ENCODE measurements around the gene ATXN7L2. TPM values are rescaled to one million over a fixed set of nuclear protein-coding genes. Genes with fewer than 3 reads are reported as not detected.
A peak's percentile ranks its signal among the peaks of the same experiment; 100 is the strongest.

Gene ATXN7L2
- polyA plus RNA-seq, 1 donor from 2014 or later = 16.9 TPM

DNA sequence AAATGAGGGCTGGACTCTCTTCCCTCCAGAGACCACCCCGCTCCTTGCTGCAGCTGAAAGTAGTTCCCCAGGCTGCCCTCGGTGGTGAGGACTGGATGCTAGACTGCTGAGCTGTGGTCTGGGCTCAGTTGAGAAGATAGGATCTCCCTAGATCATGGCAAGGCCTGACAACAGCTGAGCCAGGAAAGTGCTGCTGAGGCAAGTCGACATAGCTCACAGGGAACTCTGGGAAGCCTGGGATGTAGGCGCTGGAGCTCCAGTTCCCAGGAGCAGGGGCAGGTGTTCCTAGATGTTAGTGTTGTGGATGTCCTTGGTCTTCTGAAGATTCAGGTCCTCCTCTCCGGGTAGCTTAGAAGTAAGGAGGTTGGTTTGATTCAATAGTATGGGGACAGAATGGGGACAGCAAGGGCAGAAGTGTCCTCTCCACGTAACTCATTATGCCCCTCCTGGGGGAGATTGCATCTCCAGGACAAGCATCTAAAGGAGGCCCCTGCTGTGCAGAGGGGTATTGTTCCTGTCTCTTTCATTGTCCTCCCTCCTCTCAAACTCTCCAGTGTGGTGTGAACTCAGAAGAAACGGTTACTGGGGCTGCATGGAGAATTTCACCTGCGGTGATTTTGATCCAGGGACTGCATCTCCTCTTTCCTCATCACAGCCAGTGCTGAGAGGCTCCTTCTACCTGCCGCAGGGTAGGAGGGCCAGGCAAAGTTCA is 13.9 kb downstream of the ATXN7L2 start:
- no peak overlapping the region for H3K4me3 ChIP-seq (ENCODE audit: low read length)
- H3K79me2 ChIP-seq (replicated peaks; ENCODE audit: insufficient read depth, low read length) = no peaks in the 10 kb centered on the region
- no peaks in the 10 kb centered on the region for H3K9me3 ChIP-seq (ENCODE audit: low read length)
- no peak overlapping the region for H3K9ac ChIP-seq (ENCODE audit: low read length)
- no peaks in the 10 kb centered on the region for H3K36me3 ChIP-seq (ENCODE audit: insufficient read depth, low read length)
- no peaks in the 10 kb centered on the region for H3K9me2 ChIP-seq (ENCODE audit: insufficient read depth, low read length)
- H2AFZ ChIP-seq (ENCODE audit: low read depth, low read length) = no peak overlapping the region
- no peaks in the 10 kb centered on the region for H3K27me3 ChIP-seq (ENCODE audit: insufficient read depth, low read depth, low read length)
- H3F3A ChIP-seq (ENCODE audit: insufficient read depth, low read length, poor library complexity, severe bottlenecking) = no peaks in the 10 kb centered on the region
- H4K20me1 ChIP-seq (ENCODE audit: insufficient read depth) = no peaks in the 10 kb centered on the region
- no peak overlapping the region for H3K27ac ChIP-seq (ENCODE audit: low read length)
- TF ChIP-seq RAD21 (conservative IDR thresholded peaks at IDR 0.05) = no peak
- no peak for TF ChIP-seq REST (IDR thresholded peaks at IDR 0.05; ENCODE audit: borderline replicate concordance)
- TF ChIP-seq TAF1 (IDR thresholded peaks at IDR 0.05; ENCODE audit: low read depth) = no peak
- no peak for TF ChIP-seq EP300 (conservative IDR thresholded peaks at IDR 0.05; ENCODE audit: poor library complexity, severe bottlenecking)
- no peak for TF ChIP-seq CTCF (IDR thresholded peaks at IDR 0.05; ENCODE audit: poor library complexity, severe bottlenecking)
- TF ChIP-seq EZH2 (IDR thresholded peaks at IDR 0.05; ENCODE audit: borderline replicate concordance, insufficient read depth, low read length, poor library complexity, severe bottlenecking) = no peak
- TF ChIP-seq MXI1 (conservative IDR thresholded peaks at IDR 0.05; ENCODE audit: poor library complexity, severe bottlenecking) = no peak
- TF ChIP-seq POLR2AphosphoS5 (IDR thresholded peaks at IDR 0.05) = no peak
- no peak for TF ChIP-seq SMC3 (conservative IDR thresholded peaks at IDR 0.05; ENCODE audit: poor library complexity)
- H3K4me2 ChIP-seq (ENCODE audit: low read length) = no peak overlapping the region

GRCh38 chr1:109498161-109498801 is 14.6 kb downstream of the ATXN7L2 start:
- Histone ChIP-seq H3K36me3 (ENCODE audit: insufficient read depth, low read length) (no peaks in the 10 kb centered on the region), H3K9ac (ENCODE audit: low read length) (no peak overlapping the region), H3K79me2 (replicated peaks; ENCODE audit: insufficient read depth, low read length) (no peaks in the 10 kb centered on the region), H3K27me3 (ENCODE audit: insufficient read depth, low read depth, low read length) (no peaks in the 10 kb centered on the region), H3K27ac (ENCODE audit: low read length) (no peak overlapping the region), H3K9me3 (ENCODE audit: low read length) (no peaks in the 10 kb centered on the region), H3F3A (ENCODE audit: insufficient read depth, low read length, poor library complexity, severe bottlenecking) (no peaks in the 10 kb centered on the region), H3K9me2 (ENCODE audit: insufficient read depth, low read length) (no peaks in the 10 kb centered on the region), H4K20me1 (ENCODE audit: insufficient read depth) (no peaks in the 10 kb centered on the region), H3K4me3 (ENCODE audit: low read length) (no peak overlapping the region), H2AFZ (ENCODE audit: low read depth, low read length) (no peak overlapping the region), H3K4me2 (ENCODE audit: low read length) (no peak overlapping the region)
- TF ChIP-seq RAD21 (conservative IDR thresholded peaks at IDR 0.05) = peak; percentile 39
- no peak for TF ChIP-seq TAF1 (IDR thresholded peaks at IDR 0.05; ENCODE audit: low read depth)
- peak; percentile 59 for TF ChIP-seq SMC3 (conservative IDR thresholded peaks at IDR 0.05; ENCODE audit: poor library complexity)
- peak; percentile 54 for TF ChIP-seq CTCF (IDR thresholded peaks at IDR 0.05; ENCODE audit: poor library complexity, severe bottlenecking)
- no peak for TF ChIP-seq EZH2 (IDR thresholded peaks at IDR 0.05; ENCODE audit: borderline replicate concordance, insufficient read depth, low read length, poor library complexity, severe bottlenecking)
- no peak for TF ChIP-seq EP300 (conservative IDR thresholded peaks at IDR 0.05; ENCODE audit: poor library complexity, severe bottlenecking)
